GM20431 (cell line): Measurements from ENCODE around the gene BCKDHB.

Source experiments
- in situ Hi-C: fragments of 300-500 bp; cut with MseI, MboI; formaldehyde crosslinking; loops from one replicate; pipeline ENCODE4 v1.15.0; 2020; ENCODE audit warnings: low sequenced_read_pairs; ENCODE audit not compliant: unreplicated experiment

Gene BCKDHB

GRCh38 chr6:80356000-80356399, 249.5 kb downstream of the BCKDHB start:
- in situ Hi-C loops: no loop called here

- in situ Hi-C loops: no loop called here
Observed at GRCh38 chr6:80356545-80356944, 250.1 kb downstream of the BCKDHB start.

- in situ Hi-C loops: no loop called here
Observed at GRCh38 chr6:80357081-80357480, 250.6 kb downstream of the BCKDHB start.

- in situ Hi-C loops: no loop called here
Observed at GRCh38 chr6:80357674-80358073, 251.2 kb downstream of the BCKDHB start.

- in situ Hi-C loops: no loop called here
Observed at GRCh38 chr6:80363501-80364122, 257.1 kb downstream of the BCKDHB start.

- in situ Hi-C loops: no loop called here
Observed at GRCh38 chr6:80364149-80364548, 257.7 kb downstream of the BCKDHB start.

- in situ Hi-C loops: no loop called here
Observed at GRCh38 chr6:80366051-80366450, 259.6 kb downstream of the BCKDHB start.

GRCh38 chr6:80366714-80367113, 260.2 kb downstream of the BCKDHB start:
- in situ Hi-C loops: no loop called here

- in situ Hi-C loops: no loop called here
Observed at GRCh38 chr6:80376411-80376810, 269.9 kb downstream of the BCKDHB start.

GRCh38 chr6:80380566-80380965, 274.1 kb downstream of the BCKDHB start:
- in situ Hi-C loops: no loop called here

- in situ Hi-C loops: no loop called here
Observed at GRCh38 chr6:80382811-80383210, 276.3 kb downstream of the BCKDHB start.

GRCh38 chr6:80388507-80388906, 282.0 kb downstream of the BCKDHB start:
- in situ Hi-C loops: no loop called here
